CD4-positive, alpha-beta T cell treated with Interleukin-17A for 4 hours (primary cell): Measurements from ENCODE around the gene KRT17.
"Not testable (repeated sequence)": the region's sequence is repeated elsewhere in the genome, so short reads cannot be mapped to it uniquely, and the experiment has no call there.

ENCODE experiments used
- DNase-seq: peaks from one replicate; pipeline ENCODE4 v3.0.0-alpha.2; 2020; ENCODE audit warnings: mixed read lengths

KRT17 gene

DNA sequence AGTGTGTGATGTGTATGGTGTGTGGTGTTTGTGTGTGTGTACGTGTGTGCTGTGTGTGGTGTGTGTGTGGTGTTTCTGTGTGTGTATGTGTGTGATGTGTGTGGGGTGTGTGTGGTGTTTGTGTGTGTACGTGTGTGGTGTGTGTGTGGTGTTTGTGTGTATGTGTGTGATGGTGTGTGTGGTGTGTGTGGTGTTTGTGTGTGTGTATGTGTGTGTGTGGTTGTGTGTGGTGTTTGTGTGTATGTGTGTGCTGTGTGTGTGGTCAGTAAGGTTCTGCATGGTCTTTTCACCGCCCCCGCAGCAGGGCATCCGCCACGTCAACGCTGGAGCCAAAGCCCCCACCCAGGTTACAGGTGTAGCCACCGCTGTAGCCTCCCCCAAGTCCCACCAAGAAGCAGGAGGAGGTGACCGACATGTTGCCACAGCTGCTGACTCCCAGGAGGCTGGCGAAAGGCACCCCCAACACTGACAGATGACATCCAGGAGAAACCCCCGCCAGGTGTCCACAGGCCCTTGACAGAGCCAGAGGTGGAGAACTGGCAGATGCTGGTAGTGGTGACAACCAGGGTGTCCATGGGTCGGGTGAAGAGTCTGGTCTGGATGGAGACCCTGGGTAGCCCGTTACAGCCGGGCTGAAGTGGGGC is 9.3 kb upstream of the KRT17 start:
- DNase-seq, result no peak

DNA sequence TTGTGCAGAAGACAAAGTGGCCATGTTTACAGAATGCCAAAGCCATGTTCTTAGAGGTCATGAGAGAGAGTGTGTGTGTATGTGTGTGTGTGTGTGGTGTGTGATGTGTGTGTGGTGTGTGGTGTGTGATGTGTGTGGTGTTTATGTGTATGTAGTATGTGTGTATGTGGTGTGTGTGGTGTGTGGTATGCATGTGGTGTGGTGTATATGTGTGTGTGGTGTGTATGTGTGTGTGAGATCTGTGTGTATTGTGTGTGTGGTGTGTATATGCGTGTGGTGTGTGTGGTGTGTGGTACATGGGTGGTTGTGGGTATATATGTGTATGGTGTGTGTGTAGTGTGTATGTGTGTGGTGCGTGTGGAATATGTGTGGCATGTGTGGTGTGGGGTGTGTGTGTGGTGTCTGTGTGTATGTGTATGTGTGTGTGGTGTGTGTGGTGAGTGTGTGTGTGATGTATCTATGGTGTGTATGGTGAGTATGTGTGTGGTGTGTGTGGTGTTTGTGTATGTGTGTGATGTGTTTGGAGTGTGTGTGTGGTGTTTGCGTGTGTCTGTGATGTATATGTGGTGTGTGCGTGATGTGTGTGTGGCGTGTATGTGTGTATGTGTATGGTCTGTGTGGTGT is 8.2 kb upstream of the KRT17 start:
- no peak for DNase-seq

DNA sequence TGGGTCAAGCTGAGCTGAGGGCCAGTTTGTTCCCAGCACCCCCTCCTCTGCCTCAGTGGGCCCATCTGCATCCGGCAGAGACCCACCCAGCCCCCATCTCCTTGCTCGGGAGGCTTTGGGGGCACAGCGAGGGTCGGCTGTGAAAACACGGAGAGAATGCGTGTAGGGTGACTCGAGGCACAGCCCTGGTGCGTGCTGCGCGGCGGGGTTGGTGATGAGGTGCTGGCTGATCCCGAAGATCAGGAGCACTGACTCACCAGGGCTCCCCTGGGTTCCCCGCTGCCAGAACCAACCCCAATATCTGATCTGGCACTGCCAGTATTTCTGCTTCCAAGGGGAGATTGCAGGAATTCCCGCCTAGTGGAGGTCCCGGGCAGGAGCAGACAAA is 7.5 kb upstream of the KRT17 start:
- DNase-seq, result no peak

DNA sequence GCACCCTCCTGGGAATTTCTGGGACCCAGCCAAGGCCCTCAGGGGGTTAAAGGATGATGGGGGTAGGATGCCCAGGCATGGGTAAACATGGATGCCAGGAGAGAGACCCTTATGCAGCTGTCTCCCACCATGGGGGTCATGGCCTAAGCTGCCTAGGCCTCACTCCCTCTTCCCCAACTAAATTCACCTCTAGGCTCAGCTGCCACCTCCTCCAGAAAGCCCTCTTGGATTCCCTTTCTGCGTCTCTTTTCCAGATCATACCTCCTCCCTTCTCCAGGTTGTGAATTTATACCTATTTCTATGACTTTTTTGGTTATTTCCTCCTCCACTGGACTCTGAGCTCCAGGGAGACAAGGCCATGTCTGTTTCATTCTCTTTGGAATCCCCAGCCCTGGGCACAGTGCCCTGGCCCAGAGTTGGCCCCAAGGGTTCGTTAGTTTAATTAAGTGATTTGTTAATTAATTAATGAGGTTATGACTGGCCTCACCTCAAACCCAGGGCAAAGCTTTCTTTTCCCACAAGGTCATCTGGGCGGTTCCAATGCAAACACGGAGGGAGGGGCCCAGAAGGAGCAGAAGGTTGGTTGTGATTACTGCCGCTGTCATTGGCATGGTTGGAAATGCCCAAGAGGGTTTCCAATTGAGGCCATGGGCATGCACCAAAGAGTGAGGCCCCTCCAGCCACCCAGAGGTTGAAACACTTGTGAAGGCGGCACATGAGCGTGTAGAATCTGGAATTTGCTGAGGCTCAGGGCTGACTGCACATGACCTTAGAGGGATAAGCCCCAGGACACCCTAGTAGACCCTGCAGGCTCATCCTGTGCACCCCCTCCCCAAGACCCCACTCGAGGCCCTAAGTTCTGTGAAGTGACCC is 6.9 kb upstream of the KRT17 start:
- DNase-seq, result no peak

DNA sequence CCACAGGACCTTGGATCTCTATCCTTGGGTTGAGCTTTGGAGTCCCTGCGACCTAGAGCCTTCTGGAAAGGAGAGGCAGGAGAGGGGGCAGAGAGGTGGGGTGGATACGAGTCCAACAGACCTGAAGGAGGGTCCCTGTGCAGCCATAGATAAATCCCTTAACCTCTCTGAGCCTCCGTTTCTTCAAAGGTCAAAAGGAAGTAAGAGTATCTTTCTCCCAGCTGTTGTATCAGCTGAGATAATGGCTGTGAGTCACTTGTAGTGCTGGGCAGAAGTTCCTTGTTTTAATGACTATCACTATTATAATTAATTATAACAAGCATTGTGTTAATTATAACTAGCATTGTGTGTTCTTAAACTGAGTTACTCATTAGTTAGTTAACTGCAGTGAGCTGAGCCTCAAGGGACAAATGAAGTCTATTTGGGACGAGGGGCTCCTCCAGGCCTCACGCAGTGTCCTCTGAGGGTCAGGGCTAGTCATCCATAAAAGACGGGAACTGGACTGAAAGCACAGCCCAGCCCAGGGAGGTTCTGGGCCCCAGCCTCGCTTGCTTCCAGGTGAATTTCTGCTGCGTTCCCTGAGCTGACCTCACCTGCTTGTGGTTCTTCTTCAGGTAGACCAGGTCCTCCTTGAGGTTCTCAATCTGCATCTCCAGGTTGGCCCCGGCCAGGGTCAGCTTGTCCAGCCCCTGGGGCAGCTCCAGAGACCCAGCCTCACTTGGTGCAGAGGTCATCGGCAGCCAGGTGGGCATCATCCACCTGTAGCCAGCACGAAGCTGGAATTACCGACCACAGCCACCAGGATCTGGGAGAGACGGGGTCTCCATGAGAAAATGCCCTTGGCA is 5.7 kb upstream of the KRT17 start:
- DNase-seq, result no peak

DNA sequence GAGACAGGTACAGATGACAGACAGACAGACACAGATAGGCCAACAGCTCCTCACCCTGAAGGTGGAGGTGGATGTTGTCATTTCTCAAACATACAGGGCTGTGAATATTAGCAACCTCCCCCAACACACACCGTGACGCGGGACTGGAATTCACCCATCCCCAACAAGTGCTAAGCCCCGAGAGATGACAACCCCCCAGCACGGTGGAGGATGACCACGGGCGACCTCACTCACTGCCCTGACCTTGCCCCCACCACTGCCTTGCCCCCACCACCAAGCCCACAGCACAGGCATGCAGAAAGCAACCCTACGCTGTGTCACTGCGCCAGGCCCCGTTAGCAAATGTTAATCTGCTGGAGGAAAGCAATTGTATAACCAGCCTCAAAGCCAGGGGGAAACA is 4.9 kb upstream of the KRT17 start:
- DNase-seq, result no peak

DNA sequence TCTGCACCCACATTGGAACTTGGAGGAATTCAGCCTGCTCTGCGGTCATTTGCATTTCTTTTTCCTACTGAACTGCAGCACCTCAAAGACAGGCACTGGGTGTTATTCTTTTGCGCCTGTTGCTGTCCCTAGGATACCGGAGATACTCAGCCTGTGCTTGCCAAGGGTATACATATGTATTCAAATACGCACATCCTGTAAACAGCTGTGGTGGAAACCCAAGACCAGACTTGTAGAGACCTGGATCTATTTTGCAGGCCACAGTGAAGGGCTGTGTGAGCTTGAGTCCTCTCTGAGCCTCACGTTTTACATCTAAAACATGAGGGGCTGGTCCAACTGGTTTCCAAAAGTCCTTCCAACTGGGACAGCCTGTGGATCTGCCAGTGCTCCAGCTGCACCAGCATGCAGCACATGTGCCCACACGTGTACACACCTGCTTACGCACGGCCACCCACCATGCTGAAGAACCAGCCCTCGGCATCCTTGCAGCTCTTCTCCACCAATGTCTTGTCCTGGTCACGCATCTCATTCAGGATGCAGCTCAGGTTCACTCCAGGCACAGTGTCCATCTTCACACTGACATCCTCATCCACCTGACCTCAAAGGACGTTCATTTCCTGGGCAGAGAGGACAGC is 4.4 kb upstream of the KRT17 start:
- DNase-seq, result not testable (repeated sequence)

DNA sequence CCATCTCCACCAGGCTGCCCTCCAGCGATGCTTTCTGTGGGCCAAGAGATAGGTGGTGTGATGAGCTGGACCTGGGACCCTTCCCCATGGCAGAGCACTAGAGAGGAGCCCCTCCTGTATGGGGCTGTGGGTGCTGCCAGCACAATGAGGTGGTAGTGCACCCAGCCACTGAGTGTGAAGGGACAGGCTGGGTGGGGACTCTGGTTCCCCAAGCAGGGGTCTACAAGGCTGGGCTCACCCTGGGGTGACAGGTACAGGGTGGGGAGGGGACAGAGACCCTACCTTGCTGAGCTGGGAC is 3.6 kb upstream of the KRT17 start:
- not testable (repeated sequence) for DNase-seq

DNA sequence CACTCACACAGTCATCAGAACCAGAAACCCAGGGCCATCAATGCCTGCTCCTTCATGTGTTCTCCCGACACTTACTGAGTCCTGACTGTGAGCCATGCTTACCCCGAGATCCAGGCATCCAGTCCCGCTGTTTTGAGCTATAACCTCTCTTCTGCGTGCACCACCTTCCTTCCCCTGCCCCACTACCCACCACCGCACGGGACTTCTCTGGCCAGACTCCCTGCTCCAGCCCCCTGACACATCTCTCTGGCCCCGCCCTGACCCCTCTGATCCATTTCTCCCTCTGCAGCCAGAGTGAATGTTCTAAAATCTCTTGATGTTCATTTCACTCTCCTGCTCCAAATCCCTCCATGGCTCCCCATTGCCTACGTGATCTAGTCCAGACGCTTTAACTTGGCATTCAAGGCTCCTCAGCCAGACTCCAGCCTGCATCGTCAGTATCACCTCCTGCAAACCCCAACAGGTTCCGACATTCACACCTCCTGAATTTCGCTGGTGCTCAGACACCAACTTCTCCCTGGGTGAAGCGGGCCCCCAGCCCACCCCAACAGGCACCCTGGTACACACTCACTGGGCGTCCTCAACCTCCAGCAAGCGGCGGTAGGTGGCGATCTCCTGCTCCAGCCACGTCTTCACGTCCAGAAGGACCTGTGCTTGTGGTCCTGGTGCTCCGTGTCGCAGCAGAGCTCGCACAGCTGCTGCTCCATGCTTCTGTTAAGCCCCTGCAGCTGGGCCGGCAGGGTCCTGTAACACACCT is 3.1 kb upstream of the KRT17 start:
- no peak for DNase-seq

DNA sequence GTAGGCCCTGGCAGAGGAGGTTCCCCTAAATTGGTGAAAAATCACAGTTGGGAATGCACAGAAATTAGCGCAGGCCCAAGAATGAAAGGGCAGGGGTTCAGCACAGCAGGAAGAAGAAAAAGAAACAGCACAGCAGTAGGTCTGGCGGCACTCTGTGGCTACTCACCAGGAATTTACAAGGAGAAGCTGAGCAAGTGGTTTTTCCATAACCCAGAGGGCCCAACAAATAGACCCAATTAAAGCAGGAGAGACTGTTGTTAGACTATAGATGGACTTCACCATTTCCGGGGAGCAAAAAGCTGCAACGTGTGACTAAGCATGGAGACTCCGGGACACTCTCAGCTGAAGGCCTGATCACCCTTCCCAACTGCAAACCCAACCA is 2.5 kb upstream of the KRT17 start:
- DNase-seq, result not testable (repeated sequence)

DNA sequence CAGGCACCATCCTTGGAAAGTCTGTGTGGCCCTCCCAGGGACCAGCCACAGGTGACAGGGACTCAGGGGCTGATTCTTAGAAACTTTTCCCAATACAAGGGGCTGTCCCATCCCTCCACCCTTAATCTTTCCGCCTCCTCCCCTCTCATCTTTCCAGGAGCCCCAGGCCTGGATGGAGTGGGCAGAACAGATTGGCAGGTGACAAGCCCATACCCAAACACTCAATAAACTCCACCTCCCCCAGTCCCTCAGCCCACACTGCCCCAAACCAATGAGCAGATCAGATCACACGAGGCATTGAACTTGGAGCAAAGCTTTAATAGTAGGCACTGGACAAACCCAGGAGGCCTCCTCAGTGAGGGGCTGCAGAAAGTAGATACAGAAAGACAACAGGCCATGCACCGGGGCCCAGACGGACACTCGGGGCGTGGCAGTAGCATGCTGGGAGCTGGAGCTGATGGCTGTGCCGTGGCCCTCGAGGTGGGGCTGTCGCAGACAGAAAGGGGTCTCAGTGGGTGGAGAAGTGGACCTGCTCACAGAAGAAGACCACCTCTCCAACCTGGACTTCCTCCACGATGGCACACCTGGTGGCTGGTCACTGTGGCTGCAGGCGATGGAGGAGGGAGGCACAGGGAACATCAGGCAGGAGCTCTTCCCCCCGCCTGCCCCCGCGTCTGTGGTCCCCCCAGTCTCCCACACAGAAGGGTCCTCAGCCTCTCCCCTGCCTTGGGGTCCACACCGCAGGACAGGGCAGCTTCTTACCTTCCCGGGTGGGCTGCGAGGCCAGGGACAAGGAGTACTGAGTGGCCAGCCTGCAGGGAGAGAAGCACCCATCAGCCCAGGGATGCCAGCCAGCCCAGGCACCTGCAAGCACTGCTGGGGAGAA is 1.9 kb upstream of the KRT17 start:
- not testable (repeated sequence) for DNase-seq

DNA sequence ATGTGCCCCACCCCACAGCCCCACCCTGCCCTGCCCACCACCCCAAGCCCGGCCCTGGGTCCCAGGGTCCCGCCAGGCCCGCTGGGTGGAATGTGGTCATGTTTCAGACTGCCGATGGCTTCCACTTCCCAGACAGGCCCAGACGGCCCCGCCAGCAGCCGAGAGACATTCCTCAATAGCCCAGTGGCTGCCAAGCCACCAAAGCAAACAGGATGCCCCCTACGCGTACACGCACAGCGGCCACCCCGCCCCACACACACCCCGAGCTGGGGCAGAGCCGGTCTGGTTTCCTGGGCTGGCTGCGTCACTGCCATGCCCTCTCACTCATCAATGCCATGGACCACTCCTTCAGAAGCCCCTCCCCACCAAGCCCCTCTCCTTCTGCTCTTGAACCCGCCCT is 1.2 kb upstream of the KRT17 start:
- no peak for DNase-seq

DNA sequence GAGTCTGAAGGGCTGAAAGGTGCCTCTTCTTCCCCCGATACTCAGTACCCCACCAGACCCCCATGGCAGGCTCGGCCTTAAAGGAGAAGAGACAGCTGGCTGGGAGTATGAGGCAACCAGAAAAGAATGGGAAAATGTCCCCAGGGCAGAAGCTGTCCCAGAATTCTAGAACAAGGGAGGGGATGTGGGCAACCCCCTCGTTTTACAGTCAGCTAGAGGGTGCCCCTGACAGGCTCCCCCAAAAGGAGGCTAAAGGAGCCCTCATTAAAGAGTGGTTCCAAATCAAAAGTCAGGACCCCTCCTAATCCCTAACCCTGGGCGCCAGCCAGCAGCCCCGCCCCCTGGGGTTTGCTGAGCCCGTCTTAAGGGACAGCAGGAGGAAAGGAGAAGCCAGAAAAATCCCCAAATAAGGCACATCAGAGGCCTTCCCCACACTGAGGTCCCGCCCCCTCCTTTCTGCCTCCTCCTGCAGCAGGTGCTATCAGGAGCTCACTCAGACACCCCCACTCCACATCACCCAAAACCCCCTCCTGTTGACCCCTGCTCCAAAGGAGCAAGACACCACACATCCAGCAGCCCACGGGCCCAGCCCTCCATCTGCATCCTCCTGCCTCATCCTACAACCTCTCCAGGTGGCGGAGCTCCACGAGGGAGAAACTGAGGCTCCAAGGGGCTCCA is 1.1 kb downstream of the KRT17 start:
- not testable (repeated sequence) for DNase-seq

DNA sequence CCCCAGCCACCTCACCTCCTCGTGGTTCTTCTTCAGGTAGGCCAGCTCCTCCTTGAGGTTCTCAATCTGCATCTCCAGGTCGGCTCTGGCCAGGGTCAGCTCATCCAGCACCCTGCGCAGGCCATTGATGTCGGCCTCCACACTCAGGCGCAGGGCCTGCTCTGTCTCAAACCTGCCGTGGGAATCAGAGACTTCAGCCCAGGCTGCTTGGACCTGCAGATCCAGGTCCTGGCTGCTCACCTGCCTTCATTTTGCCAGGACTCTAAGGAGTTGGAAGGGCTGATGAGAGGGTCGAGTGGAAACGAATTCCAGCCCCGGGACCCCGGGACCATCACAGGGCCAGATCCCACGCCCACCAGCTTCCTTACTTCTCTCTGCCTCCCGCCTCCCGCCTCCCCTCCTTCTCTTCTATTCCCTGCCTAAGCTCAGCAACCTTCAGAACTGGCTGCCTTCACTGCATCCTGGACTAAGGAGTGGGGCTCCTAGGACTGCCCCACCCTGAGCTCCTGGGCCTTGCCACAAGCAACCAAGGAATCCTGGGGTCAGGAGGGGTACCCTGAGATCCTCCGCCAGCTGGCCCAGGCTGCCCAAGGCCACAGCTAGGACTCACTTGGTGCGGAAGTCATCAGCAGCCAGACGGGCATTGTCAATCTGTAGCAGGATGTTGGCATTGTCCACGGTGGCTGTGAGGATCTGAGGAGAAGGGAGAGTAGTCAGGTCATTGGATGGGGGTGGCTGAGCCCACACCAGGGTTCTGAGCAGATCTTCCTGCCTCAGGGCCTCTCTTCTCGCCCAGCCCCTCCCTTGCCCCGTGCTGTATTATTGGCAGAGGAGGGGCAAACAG is 1.8 kb downstream of the KRT17 start:
- DNase-seq, result not testable (repeated sequence)

DNA sequence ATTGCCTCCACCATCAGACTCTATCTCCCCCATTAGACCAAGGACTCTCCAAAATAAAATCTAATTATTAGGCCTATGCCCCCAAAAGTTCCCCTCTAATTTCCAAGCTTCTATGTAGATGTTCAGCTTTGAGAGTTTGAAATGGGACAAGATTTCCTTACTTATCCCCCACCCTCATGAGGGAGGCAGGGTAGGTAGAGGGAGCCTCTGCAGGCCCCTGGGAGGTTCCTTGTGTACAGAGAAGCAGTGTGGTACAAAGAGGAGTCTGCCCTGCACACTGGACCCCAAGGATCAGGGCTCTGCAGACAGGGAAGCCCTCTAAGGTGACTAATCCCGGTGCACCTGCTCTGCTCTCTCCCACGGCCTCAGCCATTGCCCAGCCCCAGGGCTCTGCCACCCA is 2.5 kb downstream of the KRT17 start:
- DNase-seq, result no peak

DNA sequence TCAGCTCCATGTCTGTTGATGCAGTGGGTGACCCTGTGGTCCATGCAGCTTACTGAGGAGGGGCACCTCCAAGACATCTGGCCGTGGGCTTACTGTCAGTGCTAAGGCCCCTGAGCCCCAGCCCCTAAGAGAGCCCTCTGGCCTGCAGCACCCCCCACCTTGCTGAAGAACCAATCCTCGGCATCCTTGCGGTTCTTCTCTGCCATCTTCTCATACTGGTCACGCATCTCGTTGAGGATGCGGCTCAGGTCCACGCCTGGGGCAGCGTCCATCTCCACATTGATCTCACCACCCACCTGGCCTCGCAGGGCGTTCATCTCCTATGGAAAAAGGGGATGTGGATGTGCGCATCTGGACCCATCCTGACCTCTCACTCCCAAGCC is 2.9 kb downstream of the KRT17 start:
- DNase-seq, result not testable (repeated sequence)

DNA sequence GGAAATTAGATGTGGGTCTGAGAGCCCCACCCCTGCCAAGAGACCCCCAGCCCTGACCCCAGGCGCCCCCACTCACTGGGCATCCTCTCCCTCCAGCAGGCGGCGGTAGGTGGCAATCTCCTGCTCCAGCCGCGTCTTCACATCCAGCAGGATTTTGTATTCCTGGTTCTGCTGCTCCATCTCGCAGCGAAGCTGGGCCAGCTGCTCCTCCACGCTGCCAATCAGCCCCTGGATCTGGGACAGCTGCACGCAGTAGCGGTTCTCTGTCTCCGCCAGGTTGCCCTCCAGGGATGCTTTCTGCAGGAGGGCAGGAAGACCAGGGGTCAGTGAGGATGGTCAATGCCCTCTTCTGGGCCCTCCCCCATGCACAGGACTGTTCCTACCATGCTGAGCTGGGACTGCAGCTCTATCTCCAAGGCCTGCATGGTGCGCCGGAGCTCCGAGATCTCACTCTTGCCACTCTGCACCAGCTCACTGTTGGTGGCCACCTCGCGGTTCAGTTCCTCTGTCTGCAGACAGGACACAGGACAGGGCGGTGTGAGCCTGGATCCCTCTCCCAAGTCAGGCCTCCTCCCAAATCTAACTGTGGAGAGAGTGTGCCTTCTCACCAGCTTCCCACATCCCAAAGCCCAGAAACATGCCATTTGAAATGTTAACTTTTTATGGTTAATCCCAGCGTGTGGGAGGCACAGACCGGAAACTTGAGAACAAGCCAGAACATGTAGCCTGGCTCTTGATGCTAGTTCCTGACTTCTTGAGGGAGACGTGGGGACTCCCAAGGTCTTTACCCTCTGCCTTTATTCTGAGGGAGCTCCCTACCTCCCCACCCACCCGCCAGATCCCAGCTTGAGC is 3.6 kb downstream of the KRT17 start:
- no peak for DNase-seq

DNA sequence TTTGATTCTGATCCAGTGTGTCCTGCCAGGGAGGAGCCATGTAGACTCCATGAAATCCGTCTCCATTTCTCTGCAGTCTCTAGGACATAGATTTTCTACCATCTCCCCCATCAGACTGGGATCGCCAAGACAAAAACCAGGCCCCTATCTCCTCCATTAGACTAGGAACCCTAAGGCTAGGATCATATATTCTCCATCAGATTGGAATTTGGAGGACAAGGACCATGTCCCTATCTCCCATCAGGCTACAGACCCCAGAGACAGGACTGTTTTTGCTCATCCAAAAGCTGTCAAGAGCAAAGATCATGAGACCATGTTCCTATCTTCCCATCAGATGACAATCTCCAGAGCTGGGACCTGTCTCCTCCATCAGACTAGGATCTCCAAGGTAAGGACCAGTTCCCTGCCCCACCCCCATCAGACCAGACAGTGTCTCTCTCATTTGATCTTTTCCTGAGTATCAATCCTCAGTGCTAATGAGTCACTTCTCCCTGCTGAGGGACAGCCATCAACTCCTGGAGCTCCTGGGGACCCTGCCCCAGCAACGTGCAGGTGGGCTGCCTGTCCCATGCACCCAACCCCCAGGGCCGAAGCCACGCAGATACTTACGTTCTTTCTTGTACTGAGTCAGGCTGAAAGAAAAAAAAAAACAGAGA is 4.3 kb downstream of the KRT17 start:
- DNase-seq, result not testable (repeated sequence)
